Hypothalamus (tissue), 51 donors: ENCODE data around the gene THSD4.

ENCODE experiments used
- DNase-seq, 51 donors: peaks; one replicate each; lab custom pipeline; 2025; lab: John Stamatoyannopoulos, UW

Gene THSD4

DNA sequence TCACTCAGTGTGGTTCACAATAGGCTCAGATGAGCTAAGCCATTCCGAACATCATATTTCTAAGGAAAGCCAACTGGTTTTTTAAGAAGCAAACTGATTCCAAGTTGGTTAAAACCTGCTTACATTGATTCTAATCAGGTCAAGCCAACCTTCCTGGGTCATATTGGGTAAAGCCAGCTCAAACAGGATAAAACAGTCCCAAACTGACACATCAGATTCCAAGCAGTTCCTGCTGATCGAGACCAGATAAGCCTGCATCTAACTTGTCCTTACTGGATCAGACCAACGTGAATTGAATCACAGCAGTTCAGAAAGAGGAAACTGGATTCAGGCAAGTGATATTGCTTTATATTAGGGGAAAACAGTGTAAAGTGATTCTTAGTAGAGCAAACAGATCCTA is 18.6 kb upstream of the THSD4 start:
- no peak for DNase-seq

DNA sequence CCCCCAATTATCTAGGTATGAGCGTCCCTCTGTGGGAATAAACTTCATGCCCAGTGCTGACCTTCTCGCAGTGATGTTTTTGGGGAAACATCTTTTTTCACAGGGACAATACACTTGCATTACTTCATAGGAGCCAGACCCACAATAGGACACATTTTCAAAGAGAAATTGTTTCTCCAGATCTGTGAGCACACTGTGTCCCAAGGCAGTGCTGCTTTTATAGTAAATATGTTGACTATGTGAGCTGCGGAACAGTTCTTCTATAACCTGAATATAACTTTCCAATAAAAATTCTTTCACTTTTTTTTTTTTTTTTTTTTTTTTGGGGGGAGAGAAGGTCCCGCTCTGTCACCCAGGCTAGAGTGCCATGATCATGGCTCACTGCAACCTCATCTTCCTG is 17.4 kb upstream of the THSD4 start:
- no peak for DNase-seq

DNA sequence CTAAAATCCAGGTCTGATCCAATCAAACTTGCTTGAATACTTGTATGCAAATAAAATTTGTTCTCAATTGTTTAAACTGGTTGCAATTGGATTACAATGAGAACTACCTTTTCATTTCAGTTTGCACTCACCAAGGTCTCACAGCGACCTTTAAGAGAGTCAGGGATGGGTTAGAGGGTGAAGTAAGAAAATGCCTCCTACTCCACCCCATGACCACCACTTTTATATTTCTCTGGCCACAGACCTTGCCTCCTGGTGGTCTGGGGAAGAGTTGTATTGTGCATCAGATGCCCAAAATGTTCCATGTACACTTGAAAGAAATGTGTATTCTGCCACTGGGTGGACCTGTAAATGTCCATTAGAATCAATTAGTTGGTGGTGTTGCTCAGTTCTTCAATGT is 16.4 kb upstream of the THSD4 start:
- DNase-seq: no peak

DNA sequence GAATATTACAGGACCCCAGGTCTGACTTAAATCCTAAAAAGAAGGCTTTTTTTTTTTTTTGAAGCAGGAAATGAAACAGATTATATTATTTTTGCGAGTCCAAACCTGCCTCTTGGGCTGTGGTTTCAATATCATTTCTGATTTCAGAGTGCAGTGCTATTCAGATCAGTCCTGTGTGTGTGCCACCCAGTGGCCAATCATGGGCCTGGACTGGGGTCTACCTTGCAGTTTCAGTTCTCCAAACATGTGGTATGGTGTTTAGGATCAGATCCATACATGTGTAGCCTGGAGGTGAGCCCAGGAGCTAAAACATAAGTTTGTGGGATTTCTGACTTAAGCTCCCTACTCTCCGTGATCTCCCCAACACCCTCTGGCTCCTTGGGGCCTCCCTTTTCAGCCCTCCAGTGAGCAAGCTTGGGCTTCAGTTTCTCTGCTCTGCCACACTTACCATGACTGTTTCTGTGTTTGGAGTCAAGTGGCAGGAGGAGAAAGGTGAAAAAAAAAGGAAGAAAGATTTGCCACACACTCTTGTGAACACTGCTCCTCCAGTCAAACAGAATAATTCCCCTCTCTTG is 12.1 kb upstream of the THSD4 start:
- DNase-seq: no peak

DNA sequence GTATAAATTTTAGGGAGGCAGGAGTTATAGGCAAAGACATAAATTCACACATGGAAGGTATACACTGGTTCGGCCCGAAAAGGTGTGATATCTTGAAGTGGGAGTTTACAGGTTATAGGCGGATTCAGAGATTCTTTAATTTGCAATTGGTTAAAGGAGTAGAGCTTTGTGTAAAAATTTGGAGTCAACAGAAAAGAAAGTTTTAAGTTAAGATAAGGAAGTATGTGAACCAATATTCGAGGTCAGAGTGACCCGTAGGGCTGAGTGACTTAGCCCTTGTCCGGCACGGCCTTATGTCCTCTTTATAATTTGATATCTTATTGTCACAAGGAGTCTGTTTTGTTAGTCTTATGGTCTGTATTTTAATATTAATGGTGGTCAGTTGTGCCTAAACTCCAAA is 10.6 kb upstream of the THSD4 start:
- no peak for DNase-seq

DNA sequence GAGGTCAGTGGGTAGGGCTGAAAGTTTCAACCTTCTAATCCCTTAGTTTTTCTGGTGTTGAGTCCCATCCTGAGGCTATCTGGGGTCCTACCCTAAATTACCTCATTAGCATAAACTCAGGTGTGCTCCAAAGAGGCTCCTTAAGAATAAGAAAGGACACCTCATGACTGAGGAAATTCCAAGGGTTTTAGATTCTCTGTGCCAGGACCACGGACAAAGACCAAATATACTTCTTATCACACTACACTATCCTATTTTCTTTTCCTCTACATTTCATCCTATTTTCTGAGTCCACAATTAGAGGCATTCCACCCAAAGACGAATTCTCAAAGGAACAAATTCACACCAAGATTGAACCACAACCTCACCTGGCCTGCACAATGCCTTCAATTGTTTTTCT is 9.8 kb upstream of the THSD4 start:
- no peak for DNase-seq

DNA sequence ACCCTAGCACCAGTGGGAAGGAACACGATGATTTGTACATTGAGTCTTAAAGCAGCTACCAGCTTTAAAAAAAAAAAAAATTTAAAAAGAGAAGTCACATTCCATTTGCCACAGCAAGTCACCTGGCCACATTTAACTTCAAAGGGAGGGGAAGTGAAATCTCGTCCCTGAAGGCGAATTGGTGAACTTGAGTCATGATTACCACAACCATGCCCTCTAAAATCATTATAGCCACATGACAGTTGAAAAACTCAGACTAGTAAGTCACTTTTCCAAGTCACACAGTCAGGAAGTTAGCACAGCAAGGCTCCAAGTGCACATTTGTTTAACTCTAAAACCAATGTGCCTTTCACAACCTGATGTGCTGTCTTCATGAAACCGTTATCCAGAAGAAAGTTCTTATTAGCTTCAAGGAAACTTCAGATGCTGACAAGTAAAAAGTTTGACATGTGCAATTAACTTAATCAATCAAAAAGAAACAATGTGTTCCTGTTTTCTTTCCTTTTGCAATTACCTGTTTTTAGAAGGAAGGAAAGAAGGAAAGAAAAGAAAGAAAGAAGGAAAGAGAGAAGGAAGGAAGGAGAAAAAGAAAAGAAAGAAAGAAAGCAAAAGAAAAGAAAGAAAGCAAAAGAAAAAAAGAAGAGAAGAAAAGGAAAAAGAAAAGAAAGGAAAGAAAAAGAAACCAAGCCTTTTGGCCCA is 8.3 kb upstream of the THSD4 start:
- no peak for DNase-seq

DNA sequence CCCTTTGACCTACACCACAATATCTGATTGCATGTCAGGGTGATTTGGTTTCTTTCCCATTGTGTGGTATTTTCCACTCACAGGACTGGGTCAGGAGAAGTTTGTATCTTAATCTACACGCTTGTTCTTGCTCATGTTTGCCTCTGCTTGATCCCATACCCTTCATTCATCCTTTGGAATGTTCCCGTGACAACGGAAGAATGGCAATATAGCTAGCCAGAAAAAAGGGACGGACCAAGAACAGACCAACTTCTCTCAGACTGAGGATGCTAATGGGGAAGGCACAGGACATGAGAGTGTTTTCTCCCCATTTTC is 7.8 kb upstream of the THSD4 start:
- no peak for DNase-seq

DNA sequence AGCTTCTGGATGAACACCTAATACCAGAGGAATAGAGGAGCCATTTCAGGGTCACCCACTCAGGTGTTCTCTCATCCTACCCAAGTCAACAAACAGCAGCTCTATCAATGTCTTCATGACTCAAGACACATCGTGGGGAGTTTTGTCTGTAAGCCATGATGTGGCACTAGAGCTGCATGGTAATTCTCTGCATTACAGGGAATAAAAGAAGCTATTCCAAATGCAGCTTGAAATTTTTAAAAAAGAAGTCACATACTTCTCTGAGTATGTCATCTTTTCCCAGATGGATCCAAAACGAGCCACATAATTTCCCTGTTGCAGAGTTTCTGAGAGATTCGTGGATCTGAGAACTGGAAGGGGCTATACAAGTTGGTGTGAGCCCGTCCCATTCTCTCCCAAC is 6.1 kb upstream of the THSD4 start:
- DNase-seq: no peak

DNA sequence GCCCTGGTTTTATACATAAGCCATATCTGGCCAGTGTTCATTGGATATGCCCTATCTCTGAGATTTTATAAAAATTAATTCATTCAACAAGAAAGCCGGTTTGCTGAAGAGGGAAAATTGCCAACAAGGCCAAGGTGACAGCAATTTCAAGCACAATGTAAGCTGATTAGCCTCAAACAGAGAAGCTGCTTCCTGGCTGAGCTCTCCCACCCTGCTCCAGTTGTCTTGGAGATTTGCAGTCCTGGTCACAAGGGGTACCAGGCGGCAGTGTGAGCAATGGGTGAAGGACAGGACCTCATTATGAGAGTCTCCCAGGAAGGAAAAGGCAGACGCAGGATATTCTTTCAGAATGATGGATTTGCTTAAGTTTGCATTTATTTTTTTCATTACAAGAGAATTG is 5.4 kb upstream of the THSD4 start:
- DNase-seq: peak in 1 of 51 donors; percentile 3

DNA sequence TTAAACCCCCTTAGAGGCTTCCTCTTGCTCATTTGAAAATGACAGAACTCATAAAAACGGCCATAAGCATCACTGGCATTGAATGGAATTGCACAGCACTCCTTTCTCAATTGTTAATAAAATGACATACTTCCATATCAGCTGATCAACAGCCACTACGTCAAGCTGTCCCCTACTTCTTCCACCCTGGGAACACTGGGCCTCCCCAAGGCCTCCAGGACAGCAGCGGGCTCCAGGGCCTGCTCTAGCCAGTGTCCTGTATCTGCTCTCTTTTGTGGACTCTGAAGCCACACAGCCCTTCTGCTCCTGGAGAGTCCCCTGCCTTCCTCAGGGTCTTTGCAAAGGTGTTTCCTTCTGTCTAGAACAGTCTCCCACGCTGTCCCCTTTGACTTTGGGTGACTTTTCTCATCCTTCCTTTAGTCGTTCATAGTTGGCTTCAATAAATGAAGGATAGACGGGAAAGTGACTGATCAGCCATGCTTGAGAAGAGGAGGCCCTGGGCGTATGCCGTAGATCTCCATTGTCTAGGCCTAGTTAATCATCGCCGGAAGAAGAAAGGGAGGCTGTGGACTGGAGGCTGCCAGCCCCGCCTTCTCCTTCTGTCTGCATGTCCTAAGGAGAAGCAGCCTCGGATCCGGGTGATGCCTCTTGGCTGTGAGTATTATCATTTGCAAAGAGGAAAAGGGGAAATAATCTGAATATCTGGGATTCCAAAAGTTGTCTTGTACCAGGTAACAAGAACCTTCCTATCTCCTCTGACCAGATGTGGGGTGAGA is 4.7 kb upstream of the THSD4 start:
- DNase-seq: no peak

DNA sequence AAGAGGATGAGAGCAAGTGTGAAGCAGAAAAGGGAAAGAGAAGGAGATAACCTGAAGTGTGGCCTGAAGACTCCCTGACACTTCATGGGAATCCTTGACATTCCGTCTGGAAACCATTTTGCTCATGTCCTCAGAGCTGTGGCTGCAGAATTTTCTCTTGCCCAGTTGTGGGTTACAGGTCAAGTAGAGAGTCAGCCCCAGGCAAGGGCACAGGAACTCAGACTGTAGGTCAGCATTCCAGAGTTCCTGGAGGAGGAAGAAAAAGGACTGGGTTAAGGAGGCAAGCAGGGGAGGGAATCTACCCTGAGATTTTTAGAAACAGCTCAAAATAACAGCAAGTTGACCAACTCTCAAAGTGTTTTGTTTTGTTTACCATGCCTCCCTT is 4.1 kb upstream of the THSD4 start:
- no peak for DNase-seq

DNA sequence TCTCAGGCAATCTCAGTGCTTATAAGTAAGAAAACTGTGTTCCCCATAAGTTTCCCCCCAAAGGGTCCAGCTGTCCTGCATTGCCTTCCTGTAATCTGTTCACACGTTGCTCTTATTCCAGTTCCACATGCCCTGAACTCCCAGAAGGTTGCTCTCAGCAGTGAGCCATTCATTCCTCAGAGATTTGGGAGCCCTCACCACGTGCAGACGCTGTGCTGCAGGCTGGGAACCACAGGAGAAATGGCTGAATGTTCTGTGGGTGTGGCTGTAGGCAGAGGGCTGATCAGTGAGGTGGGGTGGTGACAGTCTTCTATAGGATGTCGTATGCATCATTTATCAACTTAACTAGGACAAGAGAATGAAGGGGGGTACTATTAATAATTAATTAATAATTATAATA is 3.3 kb upstream of the THSD4 start:
- no peak for DNase-seq

DNA sequence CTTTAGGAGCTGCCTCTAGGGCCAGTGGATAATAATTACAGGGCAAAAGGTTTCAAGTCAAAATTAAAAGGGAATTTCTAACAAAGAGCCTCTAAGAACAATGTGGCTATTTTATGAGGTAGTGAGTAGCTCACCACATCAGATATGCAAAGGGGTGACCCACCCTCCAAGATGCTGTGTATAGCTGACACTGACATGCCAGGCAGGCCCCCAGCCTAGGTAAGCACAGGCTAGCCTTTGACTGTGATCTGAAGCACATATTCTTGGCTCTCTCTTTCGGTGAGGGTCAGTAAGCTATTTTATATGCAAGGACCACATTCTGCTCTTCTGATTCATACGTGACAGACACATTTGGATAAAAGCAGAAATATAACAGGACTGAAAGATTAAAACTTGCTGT is 2.8 kb upstream of the THSD4 start:
- no peak for DNase-seq

DNA sequence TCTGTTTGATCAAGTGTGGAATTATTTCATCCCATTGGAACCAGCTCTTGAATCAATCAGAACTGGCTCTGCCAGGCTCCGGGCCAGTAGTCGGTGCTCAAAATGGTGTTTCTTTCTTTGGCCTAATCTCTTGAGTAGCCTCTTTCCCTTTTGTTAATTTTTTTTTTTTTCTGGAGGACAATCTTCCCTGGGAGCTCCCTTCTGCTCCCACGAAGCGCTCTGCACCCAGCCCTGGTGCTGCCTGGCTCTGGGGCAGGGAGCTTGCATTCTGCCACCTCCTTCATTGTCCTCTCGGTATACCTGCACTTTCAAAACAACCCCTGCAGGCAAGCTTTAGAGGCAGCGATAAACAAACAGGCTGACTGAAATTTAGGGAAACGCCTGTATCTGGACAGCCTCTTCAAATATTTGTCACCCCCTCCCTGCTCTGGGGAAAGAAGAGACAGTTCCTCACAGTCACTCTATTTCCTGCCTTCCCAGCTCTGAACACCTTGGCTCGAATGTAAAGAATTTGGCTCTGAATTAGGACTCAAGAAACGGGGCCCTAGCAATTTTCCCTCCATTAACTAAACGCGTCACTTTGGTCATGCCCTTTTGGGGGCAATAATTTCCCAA is 1.1 kb upstream of the THSD4 start:
- DNase-seq: no peak

DNA sequence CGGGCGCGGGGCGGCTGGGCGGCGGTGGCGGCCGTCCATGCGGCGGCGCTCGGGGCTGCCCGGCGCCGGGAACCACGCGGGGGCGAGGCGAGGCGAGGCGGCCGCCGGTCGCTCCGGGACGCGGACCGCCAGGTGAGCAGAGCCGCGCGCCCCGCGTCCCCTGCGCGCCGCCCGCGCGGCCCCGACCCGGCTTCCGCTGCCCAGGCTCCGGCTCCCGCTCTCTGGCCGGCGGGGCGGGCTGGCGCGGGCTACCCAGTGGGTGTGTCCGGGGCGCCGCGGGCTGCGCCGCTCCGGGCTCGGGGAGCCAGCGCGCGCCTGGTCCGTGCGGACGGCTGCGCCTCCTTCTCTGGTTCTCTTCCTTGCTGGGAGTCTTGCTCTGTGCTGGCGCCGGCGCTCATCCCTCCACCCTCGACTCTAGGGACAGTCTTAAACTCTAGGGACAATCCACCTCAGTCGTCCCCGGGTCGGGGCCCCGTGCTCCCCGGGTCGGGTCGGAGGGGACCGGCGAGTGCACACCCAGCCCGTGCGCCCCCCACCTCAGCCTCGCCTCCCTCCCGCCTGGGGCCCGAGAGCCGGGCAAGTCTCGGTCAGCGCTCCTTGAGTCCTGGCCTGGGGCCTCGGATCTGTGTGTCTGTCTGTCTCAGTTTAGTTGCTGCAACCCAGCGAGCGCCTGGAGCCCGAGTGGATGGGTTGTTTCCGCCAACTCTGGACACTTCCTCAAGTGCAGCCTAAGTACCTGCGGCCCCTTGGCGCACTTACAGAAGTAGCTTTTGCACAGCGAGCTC is 488 bp downstream of the THSD4 start:
- DNase-seq: peak in 3 of 51 donors; percentile 3 to 40 (median 9)

DNA sequence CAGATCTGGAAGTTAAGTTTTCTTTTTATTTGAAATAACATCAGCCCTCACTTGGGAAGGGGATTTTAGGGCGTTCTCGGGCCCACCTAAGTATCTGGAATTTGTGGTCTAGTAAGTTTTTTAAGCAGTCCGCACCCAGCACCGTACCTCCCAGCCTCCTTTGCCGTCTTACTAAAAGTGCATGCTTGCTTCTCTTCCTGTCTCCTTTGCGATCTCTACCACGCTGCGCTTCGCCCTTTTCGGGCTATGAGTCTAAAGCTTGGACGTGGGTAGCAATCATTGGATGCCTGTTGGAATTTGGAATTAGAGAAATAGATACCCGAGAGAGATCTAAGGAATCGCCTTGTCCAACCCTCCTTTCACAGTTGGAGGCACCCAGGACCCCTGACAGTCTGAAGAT is 1.1 kb downstream of the THSD4 start:
- no peak for DNase-seq

DNA sequence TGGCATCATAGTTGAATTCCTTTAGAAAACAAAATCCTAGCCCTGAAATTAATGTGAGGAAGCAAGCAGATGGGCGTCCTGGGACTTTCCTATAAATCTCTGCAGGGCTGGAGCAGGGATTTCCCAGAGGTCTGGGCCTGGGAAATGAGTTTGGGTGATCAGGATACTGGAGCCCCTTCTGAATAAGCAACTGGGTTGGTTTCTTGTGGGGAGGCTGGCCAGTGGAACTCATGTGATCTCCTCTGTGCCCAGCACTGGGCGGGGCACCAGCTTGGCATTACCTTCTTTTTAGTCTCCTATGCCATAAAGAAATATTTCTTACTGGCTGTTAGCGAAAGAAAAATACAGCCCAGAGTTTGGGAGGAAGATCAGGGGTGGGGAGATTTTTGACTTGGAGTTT is 1.7 kb downstream of the THSD4 start:
- DNase-seq: no peak

DNA sequence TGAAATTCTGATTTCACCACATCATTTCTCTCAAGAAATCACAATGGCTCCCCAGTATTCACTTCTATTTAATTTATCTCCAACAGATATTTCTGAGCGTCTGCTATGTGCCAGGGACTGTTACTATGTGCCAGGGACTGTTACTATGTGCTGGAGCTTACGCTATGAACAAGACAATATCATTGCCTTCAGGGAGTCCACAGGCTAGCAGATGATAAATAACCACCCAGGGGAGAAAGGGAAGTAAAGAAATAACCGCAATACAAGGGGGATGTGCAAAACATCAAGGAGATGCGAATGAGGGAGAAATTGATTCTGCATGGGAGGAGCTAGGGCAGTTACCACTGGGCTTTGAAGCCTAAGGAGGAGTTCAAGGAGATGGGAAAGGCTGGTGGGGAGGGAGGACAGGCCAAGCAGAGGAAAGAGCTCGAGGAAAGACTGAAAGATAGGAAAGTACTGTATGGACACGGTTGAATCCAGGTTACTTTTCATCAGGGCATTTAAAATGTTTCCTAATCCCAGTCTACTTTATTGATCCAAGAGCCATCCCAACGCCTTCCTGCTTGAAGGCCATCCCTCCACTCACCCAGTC is 2.5 kb downstream of the THSD4 start:
- DNase-seq: no peak

DNA sequence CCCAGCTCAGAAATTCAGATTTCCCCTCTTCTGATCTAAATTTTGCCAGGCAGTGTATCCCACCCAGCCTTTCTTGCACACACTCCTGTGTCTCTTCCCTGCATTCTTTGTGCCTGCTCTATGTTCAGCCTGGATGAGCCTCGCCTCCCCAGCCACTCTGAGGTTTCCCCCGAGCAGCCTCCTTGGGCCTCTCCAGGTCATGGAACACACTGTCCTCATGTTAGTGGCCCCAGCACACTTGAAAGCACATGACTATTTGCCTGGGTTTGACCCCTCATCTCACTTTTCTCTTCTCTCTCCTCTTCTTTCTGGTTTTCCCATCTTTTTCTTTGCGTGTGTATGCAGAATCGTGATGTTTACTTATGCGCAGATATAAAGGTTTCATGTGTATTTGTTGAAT is 3.1 kb downstream of the THSD4 start:
- DNase-seq: no peak
